Bladder microvascular endothelial cell (primary cell): ENCODE measurements around the gene ARHGEF4. TPM values are rescaled to one million over a fixed set of nuclear protein-coding genes. Genes with fewer than 3 reads are reported as not detected.

Experiments
- total RNA-seq: library from RNA; depleted of rRNA; stranded (reverse); fragments of >200 nt; gene quantifications from 2 replicates; pipeline ENCODE4 v1.2.3, GENCODE V29; 2014

Gene ARHGEF4
- total RNA-seq = under 0.01 and 1.0 TPM in 2 replicates

GRCh38 chr2:130836501-130837174, at the start of gene ARHGEF4:
TSS of gene ARHGEF4 (plus strand) at chr2:130836914. CDS start at chr2:130836954, 40 bp downstream.

GRCh38 chr2:131093006-131093695, 256.4 kb downstream of the ARHGEF4 start, which contains the start of gene FAM168B:
TSS of gene FAM168B (minus strand) at chr2:131093460. CDS start at chr2:131082646, 10,814 bp downstream.

Other genes starting within 250 kb of the ARHGEF4 start
- gene CFC1, start 237.3 kb upstream of the ARHGEF4 start, total RNA-seq = not detected in 2 replicates
- 0.16 and 0.63 TPM in 2 replicates for gene POTEJ, start 225.5 kb upstream of the ARHGEF4 start, total RNA-seq
- gene GPR148, start 107.8 kb upstream of the ARHGEF4 start, total RNA-seq = not detected in 2 replicates
- not detected in 2 replicates for gene AMER3, start 81.4 kb upstream of the ARHGEF4 start, total RNA-seq